Gastrocnemius medialis (tissue), 4 donors: ENCODE data around the gene IFITM10. TPM values are rescaled to one million over a fixed set of nuclear protein-coding genes. Genes with fewer than 3 reads are reported as not detected.
A peak's percentile ranks its signal among the peaks of the same experiment; 100 is the strongest.

ENCODE experiments used
- ATAC-seq, 2 donors: fragments of 150-250 bp; one replicate each; pipeline ENCODE4 v1.9.1; 2016
- DNase-seq, 2 donors: peaks; one replicate each; pipeline ENCODE4 v3.0.0-alpha.2; 2019
- H3K27ac ChIP-seq, 4 donors: fragments of 200-600 bp; sonication (generic); 1 replicate in 1 of 4; 2 replicates in 3 of 4; pipeline ENCODE4 v1.5.1; 2016 to 2018; ENCODE audit warnings: mild to moderate bottlenecking in 2 of 4, moderate library complexity in 1 of 4
- H3K27me3 ChIP-seq, 3 donors: fragments of 200-600 bp; sonication (generic) in 2 of 3; 1 replicate in 1 of 3; 2 replicates in 2 of 3; pipeline versions ENCODE4 v1.5.1 to v1.6.0; 2016 to 2019; ENCODE audit warnings: mild to moderate bottlenecking in 1 of 3, moderate library complexity in 1 of 3
- H3K36me3 ChIP-seq, 2 donors: fragments of 200-600 bp; sonication (generic) in 1 of 2; one replicate each; pipeline ENCODE4 v1.5.1; 2017 to 2018
- H3K4me1 ChIP-seq, 2 donors: fragments of 200-600 bp; sonication (generic) in 1 of 2; one replicate each; pipeline ENCODE4 v1.5.1; 2016 to 2017; ENCODE audit warnings: mild to moderate bottlenecking in 2 of 2
- H3K4me3 ChIP-seq, 4 donors: fragments of 200-600 bp; sonication (generic) in 3 of 4; 1 replicate in 1 of 4; 2 replicates in 3 of 4; pipeline ENCODE4 v1.5.1; 2016 to 2019; ENCODE audit warnings: mild to moderate bottlenecking in 2 of 4
- H3K9me3 ChIP-seq, 3 donors: fragments of 200-600 bp; sonication (generic) in 2 of 3; 1 replicate in 1 of 3; 2 replicates in 2 of 3; pipeline ENCODE4 v1.5.1; 2016 to 2019
- CTCF ChIP-seq, 5 experiments: fragments of 450-650 bp in 3 of 5; fragments of 200-600 bp in 2 of 5; sonication (generic) in 2 of 5; IDR thresholded peaks in 4 of 5; conservative IDR thresholded peaks in 1 of 5; 1 replicate in 4 of 5; 2 replicates in 1 of 5; pipeline ENCODE4 v1.5.1; 2016 to 2019; ENCODE audit warnings: antibody characterized with exemption in 5 of 5, mild to moderate bottlenecking in 3 of 5, moderate library complexity in 3 of 5
- POLR2A ChIP-seq, 2 donors: fragments of 450-650 bp; IDR thresholded peaks; one replicate each; pipeline ENCODE4 v1.6.1; 2017; ENCODE audit warnings: antibody characterized with exemption in 2 of 2, mild to moderate bottlenecking in 2 of 2, moderate library complexity in 2 of 2
- in situ Hi-C, 4 donors: fragments of 200-750 bp; cut with MboI; loops; one replicate each; pipeline versions ENCODE4 v1.15.0 to v1.8.0; 2017; ENCODE audit warnings: low sequenced_read_pairs in 4 of 4
- intact Hi-C: fragments of 100-400 bp; cut with DNase I; formaldehyde crosslinking; loops from one replicate; pipeline ENCODE4 v1.15.1; 2023; ENCODE audit warnings: low total_unique reads
- total RNA-seq, 4 donors: library from RNA; depleted of rRNA; stranded (reverse); fragments of >200 nt; gene quantifications; one replicate each; pipeline versions ENCODE4 v1.1.0 to v1.2.3, GENCODE V29; 2016

IFITM10 gene
- total RNA-seq, 4 donors from 2014 or later, result 1.1 to 7.2 (median 4.9) TPM

- DNase-seq (no peak), ATAC-seq (no peak)
- Histone ChIP-seq H3K36me3 (no peaks in the 10 kb centered on the region), H3K27me3 (no peaks in the 10 kb centered on the region), H3K9me3 (no peaks in the 10 kb centered on the region), H3K27ac (no peak overlapping the region), H3K4me1 (peaks cover under 1 to 2% of the 10 kb centered on the region in 2 donors), H3K4me3 (no peak overlapping the region)
- in situ Hi-C loops, result no loop called here
- intact Hi-C loops, result no loop called here
- TF ChIP-seq POLR2A (IDR thresholded peaks at IDR 0.05), result no peak
- TF ChIP-seq CTCF (IDR thresholded peaks at IDR 0.05 in 4 of 5, conservative IDR thresholded peaks at IDR 0.05 in 1 of 5), result no peak
These were observed 27.3 kb upstream of the IFITM10 start for GRCh38 chr11:1777737-1778136.

GRCh38 chr11:1776944-1777715 is 26.7 kb upstream of the IFITM10 start:
- DNase-seq (no peak), ATAC-seq (no peak)
- in situ Hi-C loops (no loop called here), intact Hi-C loops (no loop called here)
- Histone ChIP-seq H3K4me3 (no peak overlapping the region), H3K9me3 (no peaks in the 10 kb centered on the region), H3K27me3 (no peaks in the 10 kb centered on the region), H3K27ac (no peak overlapping the region), H3K36me3 (no peaks in the 10 kb centered on the region), H3K4me1 (peaks cover 3 to 5% of the 10 kb centered on the region in 2 donors)
- no peak for TF ChIP-seq CTCF (IDR thresholded peaks at IDR 0.05 in 4 of 5, conservative IDR thresholded peaks at IDR 0.05 in 1 of 5)
- TF ChIP-seq POLR2A (IDR thresholded peaks at IDR 0.05), result no peak

GRCh38 chr11:1776331-1776851 is 26.0 kb upstream of the IFITM10 start:
- Histone ChIP-seq H3K27ac (no peak overlapping the region), H3K4me3 (no peak overlapping the region), H3K36me3 (no peaks in the 10 kb centered on the region), H3K9me3 (no peaks in the 10 kb centered on the region), H3K27me3 (no peaks in the 10 kb centered on the region), H3K4me1 (peaks cover 3 to 5% of the 10 kb centered on the region in 2 donors)
- TF ChIP-seq CTCF (IDR thresholded peaks at IDR 0.05 in 4 of 5, conservative IDR thresholded peaks at IDR 0.05 in 1 of 5) (no peak), POLR2A (IDR thresholded peaks at IDR 0.05) (no peak)
- in situ Hi-C loops (no loop called here), intact Hi-C loops (no loop called here)
- no peak for ATAC-seq
- no peak for DNase-seq

- Histone ChIP-seq H3K4me1 (peaks cover 3 to 5% of the 10 kb centered on the region in 2 donors), H3K27me3 (no peaks in the 10 kb centered on the region), H3K9me3 (no peaks in the 10 kb centered on the region), H3K4me3 (no peak overlapping the region), H3K27ac (no peak overlapping the region), H3K36me3 (no peaks in the 10 kb centered on the region)
- ATAC-seq (no peak), DNase-seq (peak in 1 of 2 donors; percentile 7)
- in situ Hi-C loops, result no loop called here
- intact Hi-C loops, result no loop called here
- TF ChIP-seq POLR2A (IDR thresholded peaks at IDR 0.05), result no peak
- TF ChIP-seq CTCF (IDR thresholded peaks at IDR 0.05 in 4 of 5, conservative IDR thresholded peaks at IDR 0.05 in 1 of 5), result no peak
These were observed 24.5 kb upstream of the IFITM10 start for GRCh38 chr11:1774886-1775285.
